GM18520 (cell line): ENCODE results near the gene SYNRG.
"Not testable (repeated sequence)": the region's sequence is repeated elsewhere in the genome, so short reads cannot be mapped to it uniquely, and the experiment has no call there.

ENCODE experiments used
- ATAC-seq: cut with Tn5 transposase; IDR thresholded peaks from one replicate; pipeline ENCODE4 v1.9.1; 2021; ENCODE audit not compliant: unreplicated experiment

The SYNRG gene, protein sequence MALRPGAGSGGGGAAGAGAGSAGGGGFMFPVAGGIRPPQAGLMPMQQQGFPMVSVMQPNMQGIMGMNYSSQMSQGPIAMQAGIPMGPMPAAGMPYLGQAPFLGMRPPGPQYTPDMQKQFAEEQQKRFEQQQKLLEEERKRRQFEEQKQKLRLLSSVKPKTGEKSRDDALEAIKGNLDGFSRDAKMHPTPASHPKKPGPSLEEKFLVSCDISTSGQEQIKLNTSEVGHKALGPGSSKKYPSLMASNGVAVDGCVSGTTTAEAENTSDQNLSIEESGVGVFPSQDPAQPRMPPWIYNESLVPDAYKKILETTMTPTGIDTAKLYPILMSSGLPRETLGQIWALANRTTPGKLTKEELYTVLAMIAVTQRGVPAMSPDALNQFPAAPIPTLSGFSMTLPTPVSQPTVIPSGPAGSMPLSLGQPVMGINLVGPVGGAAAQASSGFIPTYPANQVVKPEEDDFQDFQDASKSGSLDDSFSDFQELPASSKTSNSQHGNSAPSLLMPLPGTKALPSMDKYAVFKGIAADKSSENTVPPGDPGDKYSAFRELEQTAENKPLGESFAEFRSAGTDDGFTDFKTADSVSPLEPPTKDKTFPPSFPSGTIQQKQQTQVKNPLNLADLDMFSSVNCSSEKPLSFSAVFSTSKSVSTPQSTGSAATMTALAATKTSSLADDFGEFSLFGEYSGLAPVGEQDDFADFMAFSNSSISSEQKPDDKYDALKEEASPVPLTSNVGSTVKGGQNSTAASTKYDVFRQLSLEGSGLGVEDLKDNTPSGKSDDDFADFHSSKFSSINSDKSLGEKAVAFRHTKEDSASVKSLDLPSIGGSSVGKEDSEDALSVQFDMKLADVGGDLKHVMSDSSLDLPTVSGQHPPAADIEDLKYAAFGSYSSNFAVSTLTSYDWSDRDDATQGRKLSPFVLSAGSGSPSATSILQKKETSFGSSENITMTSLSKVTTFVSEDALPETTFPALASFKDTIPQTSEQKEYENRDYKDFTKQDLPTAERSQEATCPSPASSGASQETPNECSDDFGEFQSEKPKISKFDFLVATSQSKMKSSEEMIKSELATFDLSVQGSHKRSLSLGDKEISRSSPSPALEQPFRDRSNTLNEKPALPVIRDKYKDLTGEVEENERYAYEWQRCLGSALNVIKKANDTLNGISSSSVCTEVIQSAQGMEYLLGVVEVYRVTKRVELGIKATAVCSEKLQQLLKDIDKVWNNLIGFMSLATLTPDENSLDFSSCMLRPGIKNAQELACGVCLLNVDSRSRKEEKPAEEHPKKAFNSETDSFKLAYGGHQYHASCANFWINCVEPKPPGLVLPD (N-terminal part only)

DNA sequence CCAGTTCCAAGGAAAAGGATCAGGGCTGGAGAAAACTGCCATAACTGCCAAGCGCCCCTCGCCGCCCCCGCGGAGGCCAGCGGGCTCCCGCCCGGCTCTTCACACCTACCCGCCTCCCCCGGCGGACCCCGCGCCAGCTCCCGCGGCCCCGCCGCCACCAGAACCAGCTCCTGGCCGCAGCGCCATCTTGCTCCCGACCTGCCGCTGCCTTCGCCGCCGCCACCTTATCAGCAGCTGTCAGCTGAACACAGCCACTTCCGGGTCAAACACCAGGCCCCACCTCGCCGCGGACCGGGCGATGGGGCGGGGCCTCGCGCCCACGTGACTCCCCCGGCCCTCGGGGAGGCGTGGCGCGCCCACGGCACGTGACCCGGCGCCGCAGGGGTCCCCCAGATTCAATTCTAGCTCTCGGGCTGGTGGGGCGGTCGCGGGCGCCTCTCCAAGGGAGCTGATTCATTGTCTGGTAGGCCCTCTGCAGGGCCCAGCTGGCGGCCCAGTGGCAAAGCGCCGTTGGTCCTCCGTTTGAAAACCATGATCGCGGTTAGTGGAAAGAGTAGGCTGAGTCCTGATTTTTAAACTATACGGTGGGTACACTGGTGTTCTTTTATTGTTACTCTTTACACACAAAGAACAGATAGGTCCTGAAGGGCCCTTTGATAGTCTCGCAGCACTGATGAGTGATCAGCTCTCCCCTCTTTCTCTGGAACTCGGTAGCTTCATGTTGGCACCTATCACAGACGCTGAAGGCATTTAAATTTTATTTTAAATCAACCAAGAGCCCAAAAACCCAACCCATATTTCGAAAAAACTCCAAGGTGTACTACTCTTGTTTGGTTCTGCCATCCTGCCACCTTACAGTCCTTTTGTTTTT lies at the start of gene SYNRG:
SYNRG (minus strand) TSS at position 249 of the 871 bp plus-strand sequence; CDS start at position 186, 63 bp downstream.
- peak; percentile 72 for ATAC-seq

- no peak for ATAC-seq
Measured at GRCh38 chr17:37657202-37657601, 48.0 kb upstream of the SYNRG start.

DNA sequence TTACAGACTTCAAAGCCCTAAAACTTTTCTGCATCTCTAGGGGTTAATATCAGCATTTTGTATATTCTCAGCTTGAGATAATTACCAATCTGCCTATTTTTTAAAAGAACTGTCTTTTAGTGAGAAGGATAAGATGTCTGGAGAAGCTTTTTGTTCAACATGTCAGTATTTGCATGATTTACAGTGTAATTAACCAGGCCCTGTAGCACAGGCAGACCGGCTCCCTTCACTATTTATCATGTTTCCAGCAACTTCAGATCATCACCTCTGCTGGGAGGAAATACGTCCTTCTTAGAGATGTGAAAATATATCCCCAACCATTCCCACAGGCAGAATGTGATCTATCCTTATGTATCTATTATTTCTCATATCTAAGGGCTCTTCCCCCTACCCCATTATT lies 42.6 kb upstream of the SYNRG start:
- no peak for ATAC-seq

GRCh38 chr17:37650419-37651003 lies 41.3 kb upstream of the SYNRG start:
- ATAC-seq = no peak

GRCh38 chr17:37648555-37648954 lies 39.3 kb upstream of the SYNRG start:
- ATAC-seq = no peak

- ATAC-seq = no peak
Measured at GRCh38 chr17:37647856-37648255, 38.6 kb upstream of the SYNRG start.

- ATAC-seq = no peak
Measured at GRCh38 chr17:37643869-37644268, 34.7 kb upstream of the SYNRG start.

DNA sequence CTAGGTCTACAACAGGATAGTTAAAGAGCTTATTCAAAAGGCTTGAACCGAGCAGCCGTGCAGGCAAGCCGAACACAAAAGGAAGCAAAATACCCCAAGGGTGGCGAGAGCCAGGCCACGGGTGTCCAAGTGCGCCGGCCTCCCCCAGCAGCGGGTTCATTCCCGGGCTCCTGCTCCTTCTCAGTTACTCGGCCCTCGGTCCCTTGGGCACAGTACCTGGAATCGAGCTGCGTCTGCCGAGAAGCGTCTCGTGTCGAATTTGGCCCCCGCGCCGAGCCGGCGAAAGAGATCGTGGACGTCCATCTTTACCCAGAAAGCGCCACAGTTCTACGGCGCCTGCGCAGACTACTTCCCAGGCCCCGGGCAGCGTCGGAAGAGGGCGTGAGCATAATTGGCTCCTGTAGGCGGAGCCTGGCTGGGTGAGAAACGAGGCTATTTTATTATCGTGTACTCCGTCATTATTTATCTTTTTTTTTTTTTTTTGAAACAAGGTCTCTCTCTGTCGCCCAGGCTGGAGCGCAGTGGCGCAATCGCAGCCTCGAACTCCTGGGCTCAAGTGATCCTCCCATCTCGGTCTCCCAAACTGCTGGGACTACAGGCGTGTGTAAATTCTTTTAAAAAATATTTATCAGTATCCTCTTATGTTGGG lies 34.0 kb upstream of the SYNRG start, which contains the start of gene DDX52:
DDX52 (minus strand) TSS at position 329 of the 649 bp plus-strand sequence; CDS start at position 303, 26 bp downstream.
- ATAC-seq = peak; percentile 85

DNA sequence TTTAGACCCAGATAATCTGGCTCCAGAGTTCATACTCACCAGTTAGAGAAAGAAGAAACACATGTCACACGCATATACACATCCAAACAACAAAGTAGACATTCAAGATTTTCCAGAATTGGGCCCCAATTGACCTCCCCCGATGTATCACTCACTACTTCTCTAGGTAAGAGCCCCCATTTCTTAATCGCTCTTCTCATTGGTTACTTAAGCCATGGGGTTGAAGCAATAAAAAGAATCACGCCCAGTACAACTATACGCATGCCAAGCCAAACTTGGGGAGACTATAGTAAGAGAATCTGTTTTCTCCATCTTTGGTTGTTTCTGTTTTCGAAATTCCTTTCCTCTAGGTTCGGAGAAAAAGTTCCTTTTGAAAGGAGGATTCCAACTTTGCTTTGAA lies 33.5 kb upstream of the SYNRG start:
- ATAC-seq = no peak

DNA sequence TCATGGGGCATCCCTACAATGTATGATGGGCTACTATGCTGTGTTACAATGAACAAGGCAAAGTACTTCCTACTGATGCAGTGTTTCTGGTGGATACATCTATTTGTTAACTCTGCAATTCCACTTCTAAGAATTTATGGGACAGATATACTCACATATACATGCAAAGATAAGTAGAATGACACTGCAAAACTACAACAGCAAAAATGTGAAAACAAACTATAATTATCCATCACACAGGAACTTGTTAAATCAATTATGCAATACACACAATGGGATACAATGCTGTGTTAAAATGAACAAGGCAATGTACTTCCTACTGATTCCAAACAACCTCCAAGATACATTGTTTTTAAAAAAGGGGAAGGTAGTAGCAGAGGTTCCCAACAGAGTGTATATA lies 30.8 kb upstream of the SYNRG start:
- ATAC-seq = no peak

- ATAC-seq = no peak
Measured at GRCh38 chr17:37637956-37638355, 28.7 kb upstream of the SYNRG start.

DNA sequence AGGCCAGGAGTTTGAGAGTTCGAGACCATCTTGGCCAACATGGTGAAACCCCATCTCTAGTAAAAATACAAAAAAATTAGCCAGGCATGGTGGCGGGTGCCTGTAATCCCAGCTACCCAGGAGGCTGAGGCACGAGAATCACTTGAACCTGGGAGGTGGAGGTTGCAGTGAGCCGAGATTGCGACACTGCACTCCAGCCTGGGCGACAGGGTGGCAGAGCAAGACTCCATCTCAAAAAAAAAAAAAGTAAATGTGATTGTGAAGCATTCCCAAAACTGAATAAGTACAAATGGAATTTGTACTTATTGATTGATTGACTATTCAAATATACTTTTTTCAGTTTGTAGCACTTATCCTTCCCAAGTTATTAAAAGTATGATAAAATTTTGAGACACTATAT lies 7.2 kb upstream of the SYNRG start:
- ATAC-seq = not testable (repeated sequence)

- ATAC-seq = no peak
Measured at GRCh38 chr17:37614823-37615222, 5.6 kb upstream of the SYNRG start.

- ATAC-seq = no peak
Measured at GRCh38 chr17:37614391-37614790, 5.2 kb upstream of the SYNRG start.

GRCh38 chr17:37610971-37611370 lies 1.8 kb upstream of the SYNRG start:
- no peak for ATAC-seq

DNA sequence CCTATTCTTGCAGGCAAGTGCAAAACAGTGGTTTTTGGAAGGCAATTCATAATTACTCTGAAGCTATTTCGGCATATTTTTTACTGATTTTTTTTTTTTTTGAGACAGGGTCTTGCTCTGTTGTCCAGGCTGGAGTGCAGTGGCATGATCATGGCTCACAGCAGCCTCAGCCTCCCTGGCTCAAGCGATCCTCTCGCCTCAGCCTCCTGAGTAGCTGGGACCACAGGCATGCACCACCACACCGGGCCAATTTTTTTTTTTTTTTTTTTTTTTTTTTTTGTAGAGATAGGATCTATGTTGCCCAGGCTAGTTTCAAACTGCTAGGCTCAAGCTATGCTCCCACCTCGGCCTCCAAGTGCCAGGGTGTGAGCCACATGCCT lies 813 bp upstream of the SYNRG start:
- ATAC-seq = not testable (repeated sequence)

- ATAC-seq = no peak
Measured at GRCh38 chr17:37608351-37609169, 658 bp downstream of the SYNRG start.

GRCh38 chr17:37607637-37608331 lies 1.4 kb downstream of the SYNRG start:
- ATAC-seq = no peak
